ENCODE data around the gene FRS2.

GRCh38 chr12:69580074-69580473 is 109.9 kb downstream of the FRS2 start:
- no peak for TF ChIP-seq CTCF (IDR thresholded peaks at IDR 0.05)
- TF ChIP-seq POLR2A (IDR thresholded peaks at IDR 0.05), result no peak
